ENCODE measurements around the gene C6orf120. TPM values are rescaled to one million over a fixed set of nuclear protein-coding genes. Genes with fewer than 3 reads are reported as not detected.

C6orf120 gene
- total RNA-seq, 1 donor from 2014 or later: 42.9 TPM

DNA sequence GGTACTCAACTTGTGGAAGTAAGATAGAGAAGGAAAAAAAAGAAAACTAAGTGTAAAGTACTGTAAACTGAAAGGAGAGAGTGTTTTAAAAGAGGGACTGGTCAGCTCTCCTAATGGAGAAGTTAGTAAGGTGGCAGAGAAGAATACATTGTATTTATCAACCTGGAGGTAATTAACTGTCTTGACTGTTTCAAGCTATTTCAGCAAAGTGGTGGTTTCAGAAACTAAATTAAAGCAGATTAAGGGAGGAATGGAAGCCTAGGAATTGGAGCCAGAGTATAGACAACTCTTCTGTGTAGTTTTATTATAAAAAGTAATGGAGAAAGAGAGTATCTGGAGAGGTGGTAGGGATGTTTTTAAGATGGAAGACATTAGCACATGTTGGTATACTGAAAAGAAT is 25.0 kb downstream of the C6orf120 start:
- TF ChIP-seq, protein P1, sequence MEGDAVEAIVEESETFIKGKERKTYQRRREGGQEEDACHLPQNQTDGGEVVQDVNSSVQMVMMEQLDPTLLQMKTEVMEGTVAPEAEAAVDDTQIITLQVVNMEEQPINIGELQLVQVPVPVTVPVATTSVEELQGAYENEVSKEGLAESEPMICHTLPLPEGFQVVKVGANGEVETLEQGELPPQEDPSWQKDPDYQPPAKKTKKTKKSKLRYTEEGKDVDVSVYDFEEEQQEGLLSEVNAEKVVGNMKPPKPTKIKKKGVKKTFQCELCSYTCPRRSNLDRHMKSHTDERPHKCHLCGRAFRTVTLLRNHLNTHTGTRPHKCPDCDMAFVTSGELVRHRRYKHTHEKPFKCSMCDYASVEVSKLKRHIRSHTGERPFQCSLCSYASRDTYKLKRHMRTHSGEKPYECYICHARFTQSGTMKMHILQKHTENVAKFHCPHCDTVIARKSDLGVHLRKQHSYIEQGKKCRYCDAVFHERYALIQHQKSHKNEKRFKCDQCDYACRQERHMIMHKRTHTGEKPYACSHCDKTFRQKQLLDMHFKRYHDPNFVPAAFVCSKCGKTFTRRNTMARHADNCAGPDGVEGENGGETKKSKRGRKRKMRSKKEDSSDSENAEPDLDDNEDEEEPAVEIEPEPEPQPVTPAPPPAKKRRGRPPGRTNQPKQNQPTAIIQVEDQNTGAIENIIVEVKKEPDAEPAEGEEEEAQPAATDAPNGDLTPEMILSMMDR (IDR thresholded peaks at IDR 0.05; ENCODE audit: insufficient read depth, low read length, poor library complexity, severe bottlenecking): no peak
- H3K36me3 ChIP-seq (ENCODE audit: control insufficient read depth, insufficient read depth, low read length): no peaks in the 10 kb centered on the region

DNA sequence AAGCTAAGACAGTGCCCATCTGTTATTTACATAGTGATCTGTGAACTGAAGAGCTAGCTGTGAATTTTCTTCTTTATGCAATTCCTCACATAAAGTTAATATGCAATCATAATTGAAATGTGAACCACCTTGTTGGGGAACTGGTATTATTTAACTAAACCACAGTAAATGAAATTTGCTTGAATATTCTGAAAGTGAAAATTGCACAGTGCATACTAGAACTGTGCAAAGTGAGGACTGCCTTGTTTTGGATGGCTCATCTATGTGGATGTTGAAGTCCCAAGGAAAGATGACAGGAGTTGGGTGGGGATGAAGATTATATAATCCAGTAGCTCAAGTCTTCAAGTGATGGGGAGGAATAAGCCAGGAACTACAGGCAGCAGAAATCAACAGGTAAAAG is 28.0 kb downstream of the C6orf120 start:
- no peak overlapping the region for H3K4me3 ChIP-seq (ENCODE audit: low read depth, low read length)
- TF ChIP-seq, protein P1 (IDR thresholded peaks at IDR 0.05; ENCODE audit: insufficient read depth, low read length, poor library complexity, severe bottlenecking): no peak
- H3K27me3 ChIP-seq (ENCODE audit: control insufficient read depth, insufficient read depth, low read length): no peaks in the 10 kb centered on the region
- H3K36me3 ChIP-seq (ENCODE audit: control insufficient read depth, insufficient read depth, low read length): no peaks in the 10 kb centered on the region
- no peak for DNase-seq (ENCODE audit: low read depth)

More for the DNA sequence above, 25.0 kb downstream of the C6orf120 start:
- Histone ChIP-seq H3K4me3 (ENCODE audit: low read depth, low read length) (no peak overlapping the region), H3K27me3 (ENCODE audit: control insufficient read depth, insufficient read depth, low read length) (no peaks in the 10 kb centered on the region)
- no peak for DNase-seq (ENCODE audit: low read depth)

DNA sequence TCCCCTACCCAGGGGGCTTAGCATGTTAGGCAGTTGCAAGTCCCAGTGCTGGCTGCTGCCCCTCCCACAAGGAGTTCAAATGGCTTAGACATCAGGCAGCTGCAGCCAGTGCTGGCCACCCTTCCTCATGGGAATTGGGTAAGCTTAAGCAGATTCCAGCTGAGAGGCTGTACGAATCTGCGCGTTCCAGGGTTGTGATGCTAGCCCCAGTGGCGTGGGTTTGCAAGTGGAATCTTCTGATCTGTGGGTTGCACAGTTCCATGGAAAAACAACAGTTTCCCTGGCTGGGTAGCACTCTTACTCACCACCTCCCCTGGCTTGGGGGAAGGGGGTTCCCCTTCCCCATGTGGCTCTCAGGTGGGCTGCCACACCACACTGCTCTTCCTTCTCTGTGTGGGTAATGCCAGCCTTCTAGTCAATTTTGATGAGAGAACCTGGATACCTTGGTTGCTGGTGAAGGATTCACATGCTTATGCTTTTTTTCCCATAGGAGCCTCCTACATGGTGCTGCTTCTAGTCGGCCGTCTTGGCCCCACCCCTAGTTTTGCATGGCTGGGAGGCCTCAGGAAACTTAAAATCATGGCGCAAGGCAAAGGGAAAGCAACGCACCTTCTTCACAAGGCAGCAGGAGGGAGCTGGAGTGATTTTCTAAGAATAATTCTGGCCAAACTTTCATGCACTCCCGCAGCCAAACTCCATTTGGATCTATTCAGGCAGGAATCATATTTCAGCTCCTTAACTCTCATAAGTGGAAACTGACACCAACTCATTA is 36.5 kb downstream of the C6orf120 start:
- DNase-seq (ENCODE audit: low read depth): no peak
- TF ChIP-seq, protein P1 (IDR thresholded peaks at IDR 0.05; ENCODE audit: insufficient read depth, low read length, poor library complexity, severe bottlenecking): no peak
- Histone ChIP-seq H3K36me3 (ENCODE audit: control insufficient read depth, insufficient read depth, low read length) (no peaks in the 10 kb centered on the region), H3K4me3 (ENCODE audit: low read depth, low read length) (no peak overlapping the region), H3K27me3 (ENCODE audit: control insufficient read depth, insufficient read depth, low read length) (no peaks in the 10 kb centered on the region)

DNA sequence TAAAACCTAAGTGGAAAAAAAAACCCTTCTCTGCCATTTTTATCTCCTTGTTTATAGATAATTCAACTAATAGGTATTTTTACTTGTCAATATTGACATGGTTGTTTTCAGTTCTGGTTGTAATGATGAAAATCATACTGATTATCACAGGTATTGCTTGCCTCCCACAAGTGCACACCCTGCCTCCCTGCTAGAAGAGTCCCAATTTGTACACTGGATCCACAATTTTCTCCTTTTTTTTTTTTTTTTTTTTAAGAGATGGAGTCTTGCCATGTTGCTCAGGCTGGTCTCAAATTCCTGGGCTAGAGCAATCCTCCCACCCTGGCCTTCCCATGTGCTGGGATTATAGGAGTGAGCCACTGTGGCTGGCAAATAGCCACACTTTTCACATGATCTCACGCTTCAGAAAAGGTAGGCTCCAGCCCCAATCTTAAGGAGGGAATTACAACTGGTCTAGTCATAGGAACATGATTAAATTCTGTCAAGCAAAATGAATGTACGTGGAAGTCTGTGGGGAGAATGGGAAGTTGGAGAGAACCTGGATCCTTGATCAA is 37.1 kb downstream of the C6orf120 start:
- Histone ChIP-seq H3K4me3 (ENCODE audit: low read depth, low read length) (no peak overlapping the region), H3K36me3 (ENCODE audit: control insufficient read depth, insufficient read depth, low read length) (no peaks in the 10 kb centered on the region), H3K27me3 (ENCODE audit: control insufficient read depth, insufficient read depth, low read length) (no peaks in the 10 kb centered on the region)
- no peak for DNase-seq (ENCODE audit: low read depth)
- TF ChIP-seq, protein P1 (IDR thresholded peaks at IDR 0.05; ENCODE audit: insufficient read depth, low read length, poor library complexity, severe bottlenecking): no peak

DNA sequence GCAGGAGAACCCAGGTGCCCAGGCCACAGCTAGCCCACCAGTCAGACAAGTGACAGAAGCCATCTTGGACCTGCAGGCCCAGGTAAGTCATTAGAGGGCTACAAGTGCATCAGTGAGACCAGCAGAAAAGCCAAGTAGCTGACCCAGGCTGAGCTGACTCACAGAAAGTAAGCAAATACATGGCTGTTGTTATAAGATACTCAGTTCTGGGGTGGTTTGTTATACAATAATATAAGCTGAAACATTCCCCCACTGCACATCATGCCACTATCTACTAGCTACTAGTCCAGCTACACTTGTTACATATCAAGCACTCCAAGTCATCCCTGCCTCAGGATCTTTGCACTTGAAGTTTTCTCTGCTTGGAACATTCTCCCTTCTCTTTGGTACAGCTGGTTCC is 39.4 kb downstream of the C6orf120 start:
- H3K27me3 ChIP-seq (ENCODE audit: control insufficient read depth, insufficient read depth, low read length): no peaks in the 10 kb centered on the region
- TF ChIP-seq, protein P1 (IDR thresholded peaks at IDR 0.05; ENCODE audit: insufficient read depth, low read length, poor library complexity, severe bottlenecking): no peak
- no peak overlapping the region for H3K4me3 ChIP-seq (ENCODE audit: low read depth, low read length)
- DNase-seq (ENCODE audit: low read depth): no peak
- H3K36me3 ChIP-seq (ENCODE audit: control insufficient read depth, insufficient read depth, low read length): no peaks in the 10 kb centered on the region
